Fibroblast of lung (primary cell): ENCODE measurements around the gene TTC21B.

Experiments
- EZH2 ChIP-seq: IDR thresholded peaks from 2 replicates; pipeline ENCODE4 v1.5.1; 2012; ENCODE audit warnings: low read length, control low read depth, mild to moderate bottlenecking; ENCODE audit errors: missing control alignments
- TF ChIP-seq, protein P1 (sequence below), 2 donors: IDR thresholded peaks in 1 of 2; conservative IDR thresholded peaks in 1 of 2; 1 replicate in 1 of 2; 2 replicates in 1 of 2; pipeline ENCODE4 v1.5.1; 2011 to 2012; ENCODE audit warnings: low read length in 2 of 2, control low read depth in 1 of 2, inconsistent platforms in 1 of 2, low read depth in 1 of 2, mild to moderate bottlenecking in 1 of 2

DNA sequence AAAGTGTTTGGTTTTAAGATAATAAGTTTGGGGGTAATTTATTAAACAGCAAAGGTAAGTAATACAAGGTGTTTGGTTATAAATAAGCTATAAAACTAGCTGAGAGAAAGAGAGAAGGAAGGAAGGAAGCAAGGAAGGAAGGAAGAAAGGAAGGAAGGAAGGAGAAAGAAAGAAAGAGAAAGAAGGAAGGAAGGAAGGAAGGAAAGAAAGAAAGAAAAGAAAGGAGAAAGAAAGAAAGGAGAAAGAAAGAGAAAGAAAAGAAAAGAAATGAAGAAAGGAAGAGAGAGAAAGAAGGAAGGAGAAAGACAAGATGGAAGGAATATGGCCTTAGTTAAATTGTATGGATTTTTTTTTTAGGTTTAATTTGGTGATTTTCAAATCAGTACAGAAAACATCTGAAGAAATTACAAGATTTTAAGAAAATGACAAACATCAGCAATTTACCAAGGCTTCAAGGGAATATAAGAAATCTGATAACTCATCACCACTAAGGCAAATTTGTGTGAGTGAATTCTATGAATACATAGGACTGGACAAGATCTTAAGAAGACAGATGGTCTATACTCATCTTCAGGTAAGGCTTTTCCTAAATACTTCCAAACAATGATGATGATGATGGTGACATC is 113.1 kb downstream of the TTC21B start:
- TF ChIP-seq, protein P1, sequence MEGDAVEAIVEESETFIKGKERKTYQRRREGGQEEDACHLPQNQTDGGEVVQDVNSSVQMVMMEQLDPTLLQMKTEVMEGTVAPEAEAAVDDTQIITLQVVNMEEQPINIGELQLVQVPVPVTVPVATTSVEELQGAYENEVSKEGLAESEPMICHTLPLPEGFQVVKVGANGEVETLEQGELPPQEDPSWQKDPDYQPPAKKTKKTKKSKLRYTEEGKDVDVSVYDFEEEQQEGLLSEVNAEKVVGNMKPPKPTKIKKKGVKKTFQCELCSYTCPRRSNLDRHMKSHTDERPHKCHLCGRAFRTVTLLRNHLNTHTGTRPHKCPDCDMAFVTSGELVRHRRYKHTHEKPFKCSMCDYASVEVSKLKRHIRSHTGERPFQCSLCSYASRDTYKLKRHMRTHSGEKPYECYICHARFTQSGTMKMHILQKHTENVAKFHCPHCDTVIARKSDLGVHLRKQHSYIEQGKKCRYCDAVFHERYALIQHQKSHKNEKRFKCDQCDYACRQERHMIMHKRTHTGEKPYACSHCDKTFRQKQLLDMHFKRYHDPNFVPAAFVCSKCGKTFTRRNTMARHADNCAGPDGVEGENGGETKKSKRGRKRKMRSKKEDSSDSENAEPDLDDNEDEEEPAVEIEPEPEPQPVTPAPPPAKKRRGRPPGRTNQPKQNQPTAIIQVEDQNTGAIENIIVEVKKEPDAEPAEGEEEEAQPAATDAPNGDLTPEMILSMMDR (conservative IDR thresholded peaks at IDR 0.05 in 1 of 2, IDR thresholded peaks at IDR 0.05 in 1 of 2; ENCODE audit: low read depth in 1 of 2, low read length in 2 of 2) = no peak
- TF ChIP-seq EZH2 = no peak
